Measurements from ENCODE around the gene OR5K1. TPM values are rescaled to one million over a fixed set of nuclear protein-coding genes. Genes with fewer than 3 reads are reported as not detected.

OR5K1 gene
- total RNA-seq, 1 donor from 2014 or later: not detected

DNA sequence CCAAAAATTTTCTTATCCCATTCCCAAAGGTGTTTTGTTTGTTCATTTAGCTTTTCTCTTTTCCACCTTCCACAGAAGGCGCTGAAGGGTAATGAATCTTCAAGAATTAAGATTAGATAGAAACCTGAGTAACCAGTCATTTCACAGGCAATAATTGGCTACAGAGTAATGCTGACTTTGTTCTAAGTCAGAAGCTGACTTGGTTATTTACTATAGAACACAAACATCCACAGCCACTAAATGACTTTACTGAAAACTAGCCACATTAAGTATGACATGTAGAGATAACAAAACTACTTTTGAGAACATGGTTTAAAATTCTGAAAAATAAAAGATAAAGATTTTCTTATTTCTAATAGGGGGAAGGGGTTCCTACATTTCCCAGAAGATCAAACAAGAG, 51.9 kb downstream of the OR5K1 start:
- DNase-seq (ENCODE audit: low spot score): no peak

DNA sequence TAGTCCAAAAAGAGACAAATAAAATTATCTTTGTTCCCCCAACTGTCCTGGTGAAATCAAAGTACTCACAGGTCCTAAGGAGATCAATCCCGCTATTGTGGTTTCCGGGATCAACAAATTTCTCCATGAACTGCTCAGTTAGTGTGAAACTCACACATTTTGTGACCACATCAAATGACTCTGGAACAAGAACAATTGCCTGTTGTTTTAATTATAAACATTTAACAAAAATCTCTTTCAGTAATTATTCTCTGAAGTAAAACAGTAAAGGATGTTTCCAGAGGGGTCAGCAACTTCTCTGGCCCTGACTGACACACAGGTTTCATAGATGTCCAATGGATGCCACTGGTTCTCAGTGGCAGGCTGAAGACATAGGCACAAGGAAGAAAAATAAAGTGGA, 55.8 kb downstream of the OR5K1 start:
- no peak for DNase-seq (ENCODE audit: low spot score)

DNA sequence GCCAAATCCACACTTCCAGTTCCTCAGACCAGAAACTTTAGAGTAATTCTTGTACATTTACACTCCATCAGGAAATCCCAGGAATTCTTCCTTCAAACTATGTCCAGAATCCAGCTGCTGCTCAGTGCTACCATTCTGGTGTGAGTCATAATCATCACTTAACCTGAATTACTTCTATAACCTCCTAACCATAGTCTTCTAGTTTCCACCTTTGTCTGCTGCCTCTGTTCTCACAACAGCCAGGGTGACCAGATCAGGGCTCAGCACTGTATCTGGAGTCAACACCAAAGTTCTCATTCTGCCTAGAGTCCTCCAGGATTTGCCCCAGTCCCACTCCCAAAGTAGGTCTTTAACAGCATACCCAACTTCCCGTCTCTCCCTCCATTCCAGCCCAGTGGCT, 56.4 kb downstream of the OR5K1 start:
- no peak for DNase-seq (ENCODE audit: low spot score)

DNA sequence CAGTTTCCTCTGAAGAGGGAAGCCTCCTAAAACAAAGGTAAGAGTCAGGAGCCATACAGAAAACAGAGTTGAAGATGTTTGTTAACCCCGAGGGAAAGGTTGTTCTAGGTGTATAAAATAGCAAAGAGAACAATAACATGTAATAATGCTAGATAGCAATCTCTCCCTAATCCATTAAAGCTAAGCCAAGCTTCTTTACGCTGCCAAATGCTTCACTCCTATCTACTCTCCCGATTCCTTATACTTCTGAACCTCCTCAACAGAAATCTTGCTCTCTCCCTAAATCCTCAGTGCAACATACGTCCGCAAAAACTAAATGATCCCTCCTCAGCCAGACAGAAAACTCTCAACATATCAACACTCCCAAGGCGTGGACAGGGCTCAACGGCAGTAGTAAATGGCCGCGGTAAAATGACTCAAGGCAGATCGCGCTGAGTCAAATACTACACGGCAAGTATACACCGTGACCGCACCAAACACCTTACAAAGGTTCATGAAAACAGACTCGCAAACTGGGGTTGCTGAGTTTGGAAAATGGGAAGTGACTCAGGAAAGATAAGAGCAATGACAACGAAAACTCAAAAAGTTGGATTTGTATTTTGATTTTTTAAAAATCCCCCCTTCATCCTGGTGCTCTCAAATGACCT, 59.0 kb downstream of the OR5K1 start:
- DNase-seq (ENCODE audit: low spot score): peak; percentile 35

Other genes with a start within 250 kb of the OR5K1 start
- gene OR5H6, start 199.0 kb upstream of the OR5K1 start, total RNA-seq: not detected
- gene OR5H2, start 180.7 kb upstream of the OR5K1 start, total RNA-seq: not detected
- not detected for gene OR5K4, start 109.3 kb upstream of the OR5K1 start, total RNA-seq
- gene OR5K3, start 72.5 kb upstream of the OR5K1 start, total RNA-seq: not detected
- not detected for gene OR5K2, start 34.5 kb downstream of the OR5K1 start, total RNA-seq
- 69.4 TPM for gene CLDND1, start 59.7 kb downstream of the OR5K1 start, total RNA-seq
- 0.17 TPM for gene GPR15, start 68.8 kb downstream of the OR5K1 start, total RNA-seq
- gene CPOX, start 130.4 kb downstream of the OR5K1 start, total RNA-seq: 16.7 TPM